ENCODE data around the gene TMC8.

TMC8 gene

GRCh38 chr17:78128551-78129350, 1.8 kb upstream of the TMC8 start, which contains the start of gene TMC6 (continued):
- TF ChIP-seq ZBTB6 (tag by site-specific recombination; IDR thresholded peaks at IDR 0.05), result no peak
- peak; percentile 85 for TF ChIP-seq ZBTB20 (tag by site-specific recombination; IDR thresholded peaks at IDR 0.05)
- TF ChIP-seq ZNF610 (tag by site-specific recombination; IDR thresholded peaks at IDR 0.05; ENCODE audit: borderline replicate concordance), result peak; percentile 36; the same call in 1 of the 2 replicates
- TF ChIP-seq SP7 (tag by site-specific recombination; IDR thresholded peaks at IDR 0.05), result peak; percentile 24; the same call in 1 of the 2 replicates
- TF ChIP-seq ZNF600 (tag by site-specific recombination; IDR thresholded peaks at IDR 0.05), result peak; percentile 49; the same call in 1 of the 2 replicates
- peak; percentile 51 for TF ChIP-seq GLIS1 (tag by site-specific recombination; IDR thresholded peaks at IDR 0.05)
- TF ChIP-seq PATZ1 (tag by site-specific recombination; IDR thresholded peaks at IDR 0.05), result peak; percentile 53
- no peak for TF ChIP-seq ZNF114 (tag by site-specific recombination; IDR thresholded peaks at IDR 0.05)

- TF ChIP-seq ZNF658 (tag by site-specific recombination; IDR thresholded peaks at IDR 0.05), result no peak
- peak; percentile 81 for TF ChIP-seq ZNF24 (tag by site-specific recombination; IDR thresholded peaks at IDR 0.05)
- peak; percentile 16; the same call in 1 of the 2 replicates for TF ChIP-seq HIC1 (tag by site-specific recombination; IDR thresholded peaks at IDR 0.05)
- no peak for TF ChIP-seq ZNF341 (tag by site-specific recombination; IDR thresholded peaks at IDR 0.05; ENCODE audit: low read depth)
- TF ChIP-seq ZNF19 (tag by site-specific recombination; IDR thresholded peaks at IDR 0.05; ENCODE audit: low read depth), result no peak
- TF ChIP-seq ZNF580 (tag by site-specific recombination; IDR thresholded peaks at IDR 0.05), result 0 out of 2 replicates have a peak, but pooled peaks have one; percentile 34
- no peak overlapping the region for H3K4me3 ChIP-seq (ENCODE audit: low read depth, low read length)
- peaks cover 6% of the 10 kb centered on the region; the same call in 1 of the 2 replicates for H3K4me1 ChIP-seq (ENCODE audit: control insufficient read depth, insufficient read depth, low read length)
- no peaks in the 10 kb centered on the region for H3K36me3 ChIP-seq (ENCODE audit: control insufficient read depth in 2 of 2, insufficient read depth in 1 of 2, low read length in 2 of 2)
- CTCF ChIA-PET, result interaction anchor here (0.9 to 2.0 kb wide), 3 partner anchors 11 to 57 kb away, joined by 4 to 5 read pairs (median 4); partner anchors contain the start of genes AFMID and TK1
- H3K9me3 ChIP-seq (ENCODE audit: control insufficient read depth, insufficient read depth, low read depth, low read length), result no peaks in the 10 kb centered on the region
- POLR2A ChIA-PET, result interaction anchor here (0.6 to 2.1 kb wide), 7 partner anchors 11 to 69 kb away, joined by 3 to 13 read pairs (median 3); partner anchors contain the start of genes AFMID and TK1
- H3K27ac ChIP-seq (ENCODE audit: extremely low read depth, low read depth, low read length), result no peak overlapping the region
Measured at GRCh38 chr17:78129351-78130089, 1.1 kb upstream of the TMC8 start.

GRCh38 chr17:78130090-78130436, 508 bp upstream of the TMC8 start:
- H3K4me1 ChIP-seq (ENCODE audit: control insufficient read depth, insufficient read depth, low read length), result peaks cover 6% of the 10 kb centered on the region; the same call in 1 of the 2 replicates
- POLR2A ChIA-PET, result interaction anchor here (1.0 to 1.4 kb wide), 3 partner anchors 10 to 34 kb away, joined by 3 read pairs; no protein-coding TSS in a partner anchor
- TF ChIP-seq KLF1 (tag by site-specific recombination; IDR thresholded peaks at IDR 0.05), result no peak
- TF ChIP-seq ZNF133 (tag by site-specific recombination; IDR thresholded peaks at IDR 0.05), result no peak
- TF ChIP-seq YY2 (tag by site-specific recombination; IDR thresholded peaks at IDR 0.05), result no peak
- TF ChIP-seq ZNF274 (IDR thresholded peaks at IDR 0.05; ENCODE audit: low read length), result no peak
- TF ChIP-seq ZNF274 (tag by site-specific recombination; IDR thresholded peaks at IDR 0.05; ENCODE audit: borderline replicate concordance), result no peak
- TF ChIP-seq ZNF585B (tag by site-specific recombination; IDR thresholded peaks at IDR 0.05), result no peak
- no peak for TF ChIP-seq EGR2 (tag by site-specific recombination; IDR thresholded peaks at IDR 0.05; ENCODE audit: low read depth)
- TF ChIP-seq ZNF19 (tag by site-specific recombination; IDR thresholded peaks at IDR 0.05; ENCODE audit: low read depth), result no peak
- no peak for TF ChIP-seq ZNF394 (tag by site-specific recombination; IDR thresholded peaks at IDR 0.05; ENCODE audit: borderline replicate concordance)
- TF ChIP-seq ZNF701 (tag by site-specific recombination; IDR thresholded peaks at IDR 0.05), result no peak
- no peak for TF ChIP-seq HOXD13 (CRISPR knock-in tag; IDR thresholded peaks at IDR 0.05; ENCODE audit: borderline replicate concordance)
- no peak for TF ChIP-seq ZNF2 (tag by site-specific recombination; IDR thresholded peaks at IDR 0.05)
- no peak for TF ChIP-seq ZNF23 (tag by site-specific recombination; IDR thresholded peaks at IDR 0.05; ENCODE audit: borderline replicate concordance)
- no peak for TF ChIP-seq ZNF558 (tag by site-specific recombination; IDR thresholded peaks at IDR 0.05)

More at GRCh38 chr17:78130090-78130436, 508 bp upstream of the TMC8 start:
- Histone ChIP-seq H3K36me3 (ENCODE audit: control insufficient read depth in 2 of 2, insufficient read depth in 1 of 2, low read length in 2 of 2) (no peaks in the 10 kb centered on the region), H3K27ac (ENCODE audit: extremely low read depth, low read depth, low read length) (no peak overlapping the region), H3K9me3 (ENCODE audit: control insufficient read depth, insufficient read depth, low read depth, low read length) (no peaks in the 10 kb centered on the region), H3K4me3 (ENCODE audit: low read depth, low read length) (no peak overlapping the region)
- CTCF ChIA-PET, result interaction anchor here (0.9 to 2.0 kb wide), 3 partner anchors 10 to 57 kb away, joined by 4 to 5 read pairs (median 4); partner anchors contain the start of genes AFMID and TK1
